Measurements from ENCODE around the gene NHERF2.
A peak's percentile ranks its signal among the peaks of the same experiment; 100 is the strongest.

The NHERF2 gene

GRCh38 chr16:2047330-2048115 is 20.8 kb downstream of the NHERF2 start, which contains the start of the genes NTHL1 and TSC2:
Gene NTHL1, minus strand, starts transcription at chr16:2047834. Its CDS starts 11 bp downstream, at chr16:2047823.
Gene TSC2, plus strand, starts transcription at chr16:2047985. Its CDS starts 631 bp downstream, at chr16:2048616.
- H3K9me3 ChIP-seq (ENCODE audit: insufficient read depth, low read depth, low read length) = no peaks in the 10 kb centered on the region
- peak within 1 kb of the TSS; percentile 84 for H3K4me3 ChIP-seq (ENCODE audit: low read length, poor library complexity, severe bottlenecking)
- peak within 1 kb of the TSS; percentile 78 for H3K9ac ChIP-seq (ENCODE audit: low read depth, low read length, poor library complexity, severe bottlenecking)
- H3K4me1 ChIP-seq (ENCODE audit: insufficient read depth, low read length, poor library complexity, severe bottlenecking) = peaks cover 4% of the 10 kb centered on the region
- H4K20me1 ChIP-seq (ENCODE audit: insufficient read depth, low read length, poor library complexity, severe bottlenecking) = no peaks in the 10 kb centered on the region
- H3K36me3 ChIP-seq (ENCODE audit: insufficient read depth, low read length) = no peaks in the 10 kb centered on the region
- H3K79me2 ChIP-seq (ENCODE audit: insufficient read depth, low read length) = peaks cover 13% of the 10 kb centered on the region; the same call in 1 of the 2 replicates
- no peaks in the 10 kb centered on the region for H3F3A ChIP-seq (ENCODE audit: low read depth)
- H3K9me2 ChIP-seq (replicated peaks; ENCODE audit: low read depth, low read length) = no peaks in the 10 kb centered on the region
- TF ChIP-seq CTCF (conservative IDR thresholded peaks at IDR 0.05; ENCODE audit: low read length) (no peak), EZH2phosphoT487 (IDR thresholded peaks at IDR 0.05; ENCODE audit: borderline replicate concordance) (no peak)
- no peaks in the 10 kb centered on the region for H3K27me3 ChIP-seq (ENCODE audit: insufficient read depth, low read length, poor library complexity, severe bottlenecking)
- peak within 1 kb of the TSS; percentile 94 for H3K4me2 ChIP-seq (ENCODE audit: low read depth, low read length, poor library complexity, severe bottlenecking)
- peak within 1 kb of the TSS; percentile 63 for H2AFZ ChIP-seq (ENCODE audit: low read length)

GRCh38 chr16:2048116-2048543 is 21.4 kb downstream of the NHERF2 start:
- Histone ChIP-seq H3K36me3 (ENCODE audit: insufficient read depth, low read length) (no peaks in the 10 kb centered on the region), H3K79me2 (ENCODE audit: insufficient read depth, low read length) (peaks cover 13% of the 10 kb centered on the region; the same call in 1 of the 2 replicates), H3K9me2 (replicated peaks; ENCODE audit: low read depth, low read length) (no peaks in the 10 kb centered on the region), H2AFZ (ENCODE audit: low read length) (peak overlapping the region; percentile 63), H3K9ac (ENCODE audit: low read depth, low read length, poor library complexity, severe bottlenecking) (peak overlapping the region; percentile 78), H3K4me1 (ENCODE audit: insufficient read depth, low read length, poor library complexity, severe bottlenecking) (peaks cover 4% of the 10 kb centered on the region), H4K20me1 (ENCODE audit: insufficient read depth, low read length, poor library complexity, severe bottlenecking) (no peaks in the 10 kb centered on the region), H3F3A (ENCODE audit: low read depth) (no peaks in the 10 kb centered on the region), H3K4me3 (ENCODE audit: low read length, poor library complexity, severe bottlenecking) (peak overlapping the region; percentile 84), H3K4me2 (ENCODE audit: low read depth, low read length, poor library complexity, severe bottlenecking) (peak overlapping the region; percentile 94), H3K27me3 (ENCODE audit: insufficient read depth, low read length, poor library complexity, severe bottlenecking) (no peaks in the 10 kb centered on the region), H3K9me3 (ENCODE audit: insufficient read depth, low read depth, low read length) (no peaks in the 10 kb centered on the region)
- TF ChIP-seq EZH2phosphoT487 (IDR thresholded peaks at IDR 0.05; ENCODE audit: borderline replicate concordance) = no peak
- TF ChIP-seq CTCF (conservative IDR thresholded peaks at IDR 0.05; ENCODE audit: low read length) = no peak

- Histone ChIP-seq H3K4me3 (ENCODE audit: low read length, poor library complexity, severe bottlenecking) (no peak overlapping the region), H3F3A (ENCODE audit: low read depth) (no peaks in the 10 kb centered on the region), H4K20me1 (ENCODE audit: insufficient read depth, low read length, poor library complexity, severe bottlenecking) (no peaks in the 10 kb centered on the region), H2AFZ (ENCODE audit: low read length) (no peak overlapping the region), H3K9me3 (ENCODE audit: insufficient read depth, low read depth, low read length) (no peaks in the 10 kb centered on the region), H3K4me2 (ENCODE audit: low read depth, low read length, poor library complexity, severe bottlenecking) (no peak overlapping the region), H3K27me3 (ENCODE audit: insufficient read depth, low read length, poor library complexity, severe bottlenecking) (no peaks in the 10 kb centered on the region), H3K79me2 (ENCODE audit: insufficient read depth, low read length) (peaks cover 7% of the 10 kb centered on the region; the same call in 1 of the 2 replicates), H3K36me3 (ENCODE audit: insufficient read depth, low read length) (no peaks in the 10 kb centered on the region), H3K4me1 (ENCODE audit: insufficient read depth, low read length, poor library complexity, severe bottlenecking) (peaks cover 4% of the 10 kb centered on the region), H3K9ac (ENCODE audit: low read depth, low read length, poor library complexity, severe bottlenecking) (no peak overlapping the region), H3K9me2 (replicated peaks; ENCODE audit: low read depth, low read length) (no peaks in the 10 kb centered on the region)
- TF ChIP-seq EZH2phosphoT487 (IDR thresholded peaks at IDR 0.05; ENCODE audit: borderline replicate concordance) = no peak
- TF ChIP-seq CTCF (conservative IDR thresholded peaks at IDR 0.05; ENCODE audit: low read length) = no peak
Measured at GRCh38 chr16:2053211-2053610, 26.5 kb downstream of the NHERF2 start.

Data from Loucy (cell line).